HG03159 (cell line): ENCODE results near the gene MIP.
A peak's percentile ranks its signal among the peaks of the same experiment; 100 is the strongest.
"Not testable (repeated sequence)": the region's sequence is repeated elsewhere in the genome, so short reads cannot be mapped to it uniquely, and the experiment has no call there.

Experiments
- ATAC-seq: cut with Tn5 transposase; IDR thresholded peaks from one replicate; pipeline ENCODE4 v1.9.1; 2021; ENCODE audit warnings: mild to moderate bottlenecking, moderate library complexity; ENCODE audit not compliant: unreplicated experiment

Gene MIP

GRCh38 chr12:56468216-56469006 is 14.0 kb upstream of the MIP start, which contains the start of gene SPRYD4:
SPRYD4 (plus strand) TSS chr12:56468578; CDS start chr12:56468592, 14 bp downstream.
- ATAC-seq, result peak; percentile 84

- no peak for ATAC-seq
Observed at GRCh38 chr12:56462565-56462964, 8.1 kb upstream of the MIP start.

GRCh38 chr12:56461235-56462159 is 7.0 kb upstream of the MIP start:
- no peak for ATAC-seq

DNA sequence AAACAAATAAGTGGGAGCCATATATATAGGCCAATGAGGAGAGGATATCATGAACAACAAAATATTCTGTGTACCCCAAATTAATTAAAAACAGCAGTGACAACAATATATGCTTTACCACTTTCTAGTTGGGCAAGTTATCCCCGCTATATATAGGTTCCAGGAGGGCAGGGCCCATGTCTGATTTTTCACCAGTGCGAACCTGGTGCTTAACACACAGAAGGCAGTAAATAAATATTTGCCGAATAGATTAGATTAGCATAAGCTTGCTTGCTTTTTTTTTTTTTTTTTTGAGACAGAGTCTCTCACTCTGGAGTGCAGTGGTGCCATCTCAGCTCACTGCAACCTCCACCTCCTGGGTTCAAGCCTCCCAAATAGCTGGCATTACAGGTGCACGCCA is 3.4 kb upstream of the MIP start:
- no peak for ATAC-seq

DNA sequence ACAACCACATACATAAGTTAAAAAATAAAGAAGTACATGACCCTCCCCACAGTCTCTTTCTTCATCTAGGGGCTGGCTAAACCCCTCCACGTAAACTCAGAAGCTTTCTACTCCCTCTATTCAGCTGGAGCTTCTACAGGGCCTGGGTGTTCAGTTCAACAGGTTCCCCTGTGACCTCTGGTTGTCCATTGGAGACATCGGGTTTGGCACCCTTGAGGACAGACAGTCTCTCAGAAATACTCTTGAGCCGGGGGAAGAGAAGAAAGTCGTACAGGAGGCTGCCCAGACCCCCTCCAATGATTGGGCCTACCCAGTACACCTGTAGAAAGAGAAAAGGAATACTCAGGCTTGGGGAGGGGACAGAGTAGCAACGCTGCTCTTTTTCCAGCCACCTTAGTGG is 3.3 kb downstream of the MIP start:
- ATAC-seq, result no peak

- no peak for ATAC-seq
Observed at GRCh38 chr12:56450241-56450640, 4.2 kb downstream of the MIP start.

DNA sequence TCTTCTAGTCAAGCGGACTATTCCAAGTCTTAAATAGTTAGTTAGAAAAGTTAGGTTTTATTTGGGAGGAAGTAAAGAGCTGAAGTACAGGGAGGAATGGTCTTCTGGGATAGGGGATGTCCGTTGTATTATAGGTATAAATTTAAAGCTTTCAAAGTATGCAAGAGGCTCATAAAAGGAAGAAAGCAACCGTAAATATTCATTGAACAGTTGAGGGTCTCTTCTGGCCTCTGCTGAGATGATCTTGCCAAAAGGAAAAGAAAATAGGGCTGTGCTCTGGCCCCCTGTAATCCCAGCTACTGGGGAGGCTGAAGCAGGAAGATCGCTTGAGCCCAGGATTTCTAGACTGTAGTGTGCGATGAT is 4.9 kb downstream of the MIP start:
- ATAC-seq, result no peak

GRCh38 chr12:56448860-56449621 is 5.4 kb downstream of the MIP start, which contains the start of gene TIMELESS:
TIMELESS (minus strand) TSS chr12:56449426; CDS start chr12:56434170, 15,256 bp downstream.
- ATAC-seq, result peak; percentile 97

DNA sequence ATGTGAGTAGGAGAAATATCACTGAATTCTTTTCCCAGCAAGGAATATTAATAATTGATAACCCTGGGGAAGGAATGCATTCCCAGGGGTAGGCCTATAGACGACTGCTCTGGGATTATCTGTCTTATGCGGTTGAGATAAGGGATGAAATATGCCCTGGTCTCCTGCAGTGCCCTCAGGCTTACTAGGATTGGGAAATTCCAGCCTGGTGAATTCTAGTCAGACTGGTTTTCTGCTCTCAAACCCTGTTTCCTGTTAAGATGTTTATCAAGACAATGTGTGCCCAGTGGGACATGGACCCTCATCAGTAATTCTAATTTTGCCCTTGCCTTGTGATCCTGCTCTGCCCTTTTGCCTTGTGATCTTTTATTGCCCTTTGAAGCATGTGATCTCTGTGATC is 11.2 kb downstream of the MIP start:
- ATAC-seq, result not testable (repeated sequence)

- no peak for ATAC-seq
Observed at GRCh38 chr12:56437430-56438176, 16.9 kb downstream of the MIP start.

DNA sequence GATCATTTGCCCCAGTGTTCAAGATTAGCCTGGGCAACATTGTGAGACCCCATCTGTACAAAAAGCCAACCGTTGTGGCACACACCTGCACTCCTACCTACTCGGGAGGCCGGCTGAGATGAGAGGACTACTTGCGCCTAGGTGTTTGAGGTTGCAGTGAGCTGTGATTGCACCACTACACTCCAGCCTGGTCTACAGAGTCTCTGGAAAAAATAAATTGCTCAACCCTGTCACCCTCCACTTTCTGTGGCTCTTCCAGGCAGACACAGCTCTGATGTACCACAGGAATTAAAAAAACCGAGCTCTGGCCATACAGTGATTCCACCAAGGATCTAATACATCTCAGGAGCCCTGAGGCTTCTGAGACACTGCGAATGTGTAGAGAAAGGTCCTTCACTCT is 19.6 kb downstream of the MIP start:
- no peak for ATAC-seq

DNA sequence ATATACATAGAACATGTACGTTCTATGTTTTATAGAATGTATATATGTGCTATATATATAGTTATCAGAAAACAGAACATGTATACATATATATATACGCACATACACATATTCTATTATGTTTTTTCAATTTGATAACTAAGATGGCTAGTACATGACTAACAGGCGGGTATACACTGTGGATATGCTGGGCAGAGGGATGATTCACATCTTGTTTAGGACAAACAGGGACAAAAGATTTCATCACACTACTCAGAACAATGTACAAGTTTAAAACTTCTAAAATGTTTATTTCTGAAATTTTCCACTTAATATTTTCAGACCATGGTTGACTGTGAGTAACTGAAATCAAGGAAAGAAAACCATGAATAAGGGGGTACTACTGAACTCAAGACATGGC is 22.6 kb downstream of the MIP start:
- no peak for ATAC-seq

DNA sequence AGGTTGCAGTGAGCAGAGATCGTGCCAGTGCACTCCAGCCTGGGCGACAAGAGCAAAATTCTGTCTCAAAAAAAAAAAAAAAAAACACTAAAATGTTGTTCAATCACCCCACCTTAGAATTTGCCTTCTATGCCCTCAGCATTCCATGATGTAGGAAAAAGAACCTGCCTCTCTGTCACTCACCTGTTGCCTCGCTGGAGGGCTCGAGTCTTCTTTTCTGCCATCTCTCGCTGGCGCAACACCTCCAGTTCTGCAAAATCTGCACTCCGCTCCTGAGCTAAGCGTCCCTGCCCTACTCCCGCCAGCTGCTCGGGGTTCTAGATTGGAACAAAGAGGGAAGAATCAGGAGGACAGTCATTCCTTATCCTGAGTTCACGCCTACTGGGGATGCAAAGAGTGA is 23.2 kb downstream of the MIP start:
- no peak for ATAC-seq

- no peak for ATAC-seq
Observed at GRCh38 chr12:56425940-56426438, 28.5 kb downstream of the MIP start.

DNA sequence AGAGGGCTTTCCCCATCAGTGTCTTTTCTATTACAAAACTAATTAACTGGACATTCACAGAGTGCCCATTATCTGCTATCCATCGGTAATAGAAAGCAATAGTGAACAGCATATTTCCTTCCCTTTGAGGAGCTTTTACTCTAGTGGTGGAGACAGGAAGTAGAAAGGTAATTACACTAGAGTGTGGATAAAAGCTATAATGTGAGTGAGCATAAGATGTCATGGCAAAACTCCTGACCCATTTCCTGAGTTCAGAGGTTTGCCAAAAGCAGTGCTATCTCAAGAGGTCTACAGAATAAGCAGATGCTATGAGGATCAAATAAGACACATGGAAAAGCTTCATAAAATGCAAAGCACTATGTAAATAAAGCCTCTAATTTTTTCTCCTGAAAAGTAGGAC is 29.3 kb downstream of the MIP start:
- no peak for ATAC-seq

DNA sequence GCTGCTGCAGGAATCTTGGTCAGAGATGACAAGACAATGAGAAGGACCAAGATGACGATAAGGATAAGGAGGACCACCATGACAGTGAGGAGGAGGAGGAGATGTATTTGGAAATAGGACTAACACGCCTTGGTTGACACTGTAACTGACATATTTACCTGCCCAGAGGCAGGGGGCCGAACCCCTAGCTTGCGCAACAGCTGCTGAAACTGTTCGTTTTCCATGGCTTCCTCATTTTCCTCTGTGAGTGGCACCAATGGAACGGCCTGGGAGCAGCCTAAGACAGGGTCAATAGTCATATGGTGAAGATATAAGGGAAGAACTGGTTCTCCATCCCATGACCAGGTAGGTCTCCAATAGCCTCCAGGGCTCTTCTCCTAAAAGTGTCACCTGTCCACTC is 34.0 kb downstream of the MIP start:
- no peak for ATAC-seq

DNA sequence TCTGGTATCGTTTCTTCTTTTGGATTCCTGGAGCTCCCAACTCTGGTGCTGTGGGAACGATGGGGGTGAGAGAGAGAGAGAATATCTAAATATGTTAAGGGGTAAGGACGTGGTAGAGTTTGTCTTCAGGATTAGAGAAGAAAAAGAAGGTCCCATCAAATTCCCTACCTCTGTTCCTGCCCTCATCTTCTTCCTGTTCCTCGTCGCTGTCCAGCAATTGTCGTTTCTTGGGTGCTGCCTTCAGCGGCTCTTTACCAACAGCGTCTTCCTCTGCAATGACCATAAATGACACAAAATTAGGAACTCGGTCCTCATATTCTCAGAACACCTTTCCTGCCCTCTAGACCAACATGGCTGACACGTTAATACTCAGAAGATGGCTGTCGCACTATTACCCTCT is 36.7 kb downstream of the MIP start:
- ATAC-seq, result no peak

DNA sequence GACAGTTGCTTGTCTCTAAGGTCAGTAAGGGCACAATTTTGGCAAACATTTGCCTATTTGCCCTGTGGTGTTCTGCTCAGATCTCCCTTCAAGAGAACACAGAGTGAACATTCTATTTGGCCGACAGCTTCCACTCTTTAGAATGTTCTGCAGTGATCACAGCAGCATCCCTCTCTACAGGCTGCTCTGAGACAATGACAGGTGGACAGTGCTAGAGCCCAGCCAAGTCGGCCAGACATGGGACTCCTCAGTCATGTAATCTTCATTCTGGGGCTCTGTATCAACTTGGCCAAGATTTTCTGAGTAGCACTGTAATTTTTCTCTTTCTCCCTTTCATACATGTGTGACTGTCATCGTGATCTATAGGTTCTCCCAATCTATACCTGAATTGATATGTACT is 40.1 kb downstream of the MIP start:
- no peak for ATAC-seq

DNA sequence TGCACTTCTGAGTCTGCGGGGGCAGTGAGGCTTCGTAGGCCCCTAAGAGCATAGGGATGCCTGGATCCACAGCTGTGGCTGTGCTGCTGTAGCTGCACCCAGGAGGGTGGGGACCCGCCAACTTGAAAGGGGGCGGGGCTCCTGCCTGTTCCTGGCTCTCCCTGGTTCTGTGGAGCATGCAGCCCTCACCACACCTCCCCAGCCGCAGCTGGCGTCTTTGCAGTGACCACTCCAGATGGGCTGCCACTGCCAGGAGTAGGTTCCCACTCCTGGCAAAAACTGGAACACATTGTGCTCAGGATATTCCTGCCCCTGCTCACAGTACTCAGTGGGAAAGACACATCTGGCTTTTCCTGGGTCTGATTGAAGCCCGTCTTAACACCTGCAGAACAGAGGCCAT is 41.1 kb downstream of the MIP start:
- ATAC-seq, result no peak
